OCI-LY3 (cell line): ENCODE measurements around the gene FLNA.

Experiments
- CTCF ChIP-seq: fragments of 200-600, 300-600 bp; sonication (generic); IDR thresholded peaks from 2 replicates; pipeline ENCODE4 v1.5.1; 2014; ENCODE audit warnings: antibody characterized with exemption, low read length, low read depth
- EZH2phosphoT487 ChIP-seq: fragments of 200-600 bp; shearing (Covaris generic); IDR thresholded peaks from 2 replicates; pipeline ENCODE4 v1.6.1; 2018; ENCODE audit warnings: antibody characterized with exemption, mixed run types, low read depth

- no peak for TF ChIP-seq CTCF
- TF ChIP-seq EZH2phosphoT487 = no peak
Observed at GRCh38 chrX:154323537-154323936, 50.9 kb downstream of the FLNA start.
